ENCODE measurements around the gene GRIN3A. TPM values are rescaled to one million over a fixed set of nuclear protein-coding genes. Genes with fewer than 3 reads are reported as not detected.

The GRIN3A gene
- total and polyA plus RNA-seq, 9 of the 15 experiments (the other 6 are each of a cell fraction or from before 2014, with no cell fraction given), result 0.01 to 0.03 TPM; not detected in 7

- TF ChIP-seq, protein P1, sequence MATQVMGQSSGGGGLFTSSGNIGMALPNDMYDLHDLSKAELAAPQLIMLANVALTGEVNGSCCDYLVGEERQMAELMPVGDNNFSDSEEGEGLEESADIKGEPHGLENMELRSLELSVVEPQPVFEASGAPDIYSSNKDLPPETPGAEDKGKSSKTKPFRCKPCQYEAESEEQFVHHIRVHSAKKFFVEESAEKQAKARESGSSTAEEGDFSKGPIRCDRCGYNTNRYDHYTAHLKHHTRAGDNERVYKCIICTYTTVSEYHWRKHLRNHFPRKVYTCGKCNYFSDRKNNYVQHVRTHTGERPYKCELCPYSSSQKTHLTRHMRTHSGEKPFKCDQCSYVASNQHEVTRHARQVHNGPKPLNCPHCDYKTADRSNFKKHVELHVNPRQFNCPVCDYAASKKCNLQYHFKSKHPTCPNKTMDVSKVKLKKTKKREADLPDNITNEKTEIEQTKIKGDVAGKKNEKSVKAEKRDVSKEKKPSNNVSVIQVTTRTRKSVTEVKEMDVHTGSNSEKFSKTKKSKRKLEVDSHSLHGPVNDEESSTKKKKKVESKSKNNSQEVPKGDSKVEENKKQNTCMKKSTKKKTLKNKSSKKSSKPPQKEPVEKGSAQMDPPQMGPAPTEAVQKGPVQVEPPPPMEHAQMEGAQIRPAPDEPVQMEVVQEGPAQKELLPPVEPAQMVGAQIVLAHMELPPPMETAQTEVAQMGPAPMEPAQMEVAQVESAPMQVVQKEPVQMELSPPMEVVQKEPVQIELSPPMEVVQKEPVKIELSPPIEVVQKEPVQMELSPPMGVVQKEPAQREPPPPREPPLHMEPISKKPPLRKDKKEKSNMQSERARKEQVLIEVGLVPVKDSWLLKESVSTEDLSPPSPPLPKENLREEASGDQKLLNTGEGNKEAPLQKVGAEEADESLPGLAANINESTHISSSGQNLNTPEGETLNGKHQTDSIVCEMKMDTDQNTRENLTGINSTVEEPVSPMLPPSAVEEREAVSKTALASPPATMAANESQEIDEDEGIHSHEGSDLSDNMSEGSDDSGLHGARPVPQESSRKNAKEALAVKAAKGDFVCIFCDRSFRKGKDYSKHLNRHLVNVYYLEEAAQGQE (IDR thresholded peaks at IDR 0.05; ENCODE audit: borderline replicate concordance), result peak; percentile 97
- TF ChIP-seq, protein P1 (CRISPR knock-in tag; IDR thresholded peaks at IDR 0.05; ENCODE audit: low read depth), result peak; percentile 89
- TF ChIP-seq SMAD1 (IDR thresholded peaks at IDR 0.05; ENCODE audit: low read depth, low read length, partially characterized antibody) (no peak), AFF1 (IDR thresholded peaks at IDR 0.05; ENCODE audit: low read depth in 1 of 2, partially characterized antibody in 2 of 2) (peak in 1 of 2 experiments; percentile 36), ZNF766 (CRISPR knock-in tag; conservative IDR thresholded peaks at IDR 0.05) (peak; percentile 62; the same call in 1 of the 2 replicates), ATF7 (IDR thresholded peaks at IDR 0.05) (peak; percentile 21; the same call in 1 of the 2 replicates), BDP1 (IDR thresholded peaks at IDR 0.05; ENCODE audit: insufficient read depth, insufficient read length) (no peak)
- TF ChIP-seq, protein P2, sequence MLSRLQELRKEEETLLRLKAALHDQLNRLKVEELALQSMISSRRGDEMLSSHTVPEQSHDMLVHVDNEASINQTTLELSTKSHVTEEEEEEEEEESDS (CRISPR knock-in tag; IDR thresholded peaks at IDR 0.05), result no peak
- TF ChIP-seq, protein P3, sequence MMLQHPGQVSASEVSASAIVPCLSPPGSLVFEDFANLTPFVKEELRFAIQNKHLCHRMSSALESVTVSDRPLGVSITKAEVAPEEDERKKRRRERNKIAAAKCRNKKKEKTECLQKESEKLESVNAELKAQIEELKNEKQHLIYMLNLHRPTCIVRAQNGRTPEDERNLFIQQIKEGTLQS (IDR thresholded peaks at IDR 0.05), result peak; percentile 70
- TF ChIP-seq, protein P3 (CRISPR knock-in tag; conservative IDR thresholded peaks at IDR 0.05), result no peak
Observed at GRCh38 chr9:101628173-101628572, 110.3 kb downstream of the GRIN3A start (continued).
